GM12875 (cell line): ENCODE results near the gene ECT2L.

ENCODE experiments used
- H3K4me3 ChIP-seq: one replicate; pipeline ENCODE4 v1.5.1; 2011; ENCODE audit warnings: low read depth, low read length, control low read depth
- CTCF ChIP-seq: IDR thresholded peaks from 2 replicates; pipeline ENCODE4 v1.5.1; 2011; ENCODE audit warnings: low read depth, mild to moderate bottlenecking, control low read depth, inconsistent platforms, low read length, moderate library complexity, borderline replicate concordance; ENCODE audit not compliant: insufficient read depth

The ECT2L gene

DNA sequence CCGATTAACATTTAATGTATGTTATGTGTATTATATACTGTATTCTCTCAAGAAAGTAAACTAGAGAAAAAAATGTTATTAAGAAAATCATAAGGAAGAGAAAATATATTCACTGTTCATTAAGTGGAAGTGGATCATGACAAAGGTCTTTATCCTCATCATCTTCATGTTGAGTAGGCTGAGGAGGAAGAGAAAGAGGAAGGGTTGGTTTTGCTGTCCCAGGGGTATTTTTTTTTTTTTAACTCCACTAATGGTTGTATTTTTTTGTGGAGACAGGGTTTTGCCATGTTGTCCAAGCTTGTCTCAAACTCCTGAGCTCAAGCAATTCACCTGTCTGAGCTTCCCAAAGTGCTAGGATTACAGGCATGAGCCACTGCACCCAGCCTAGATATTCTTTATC lies 11.0 kb downstream of the ECT2L start:
- no peak for TF ChIP-seq CTCF
- H3K4me3 ChIP-seq: no peak overlapping the region

DNA sequence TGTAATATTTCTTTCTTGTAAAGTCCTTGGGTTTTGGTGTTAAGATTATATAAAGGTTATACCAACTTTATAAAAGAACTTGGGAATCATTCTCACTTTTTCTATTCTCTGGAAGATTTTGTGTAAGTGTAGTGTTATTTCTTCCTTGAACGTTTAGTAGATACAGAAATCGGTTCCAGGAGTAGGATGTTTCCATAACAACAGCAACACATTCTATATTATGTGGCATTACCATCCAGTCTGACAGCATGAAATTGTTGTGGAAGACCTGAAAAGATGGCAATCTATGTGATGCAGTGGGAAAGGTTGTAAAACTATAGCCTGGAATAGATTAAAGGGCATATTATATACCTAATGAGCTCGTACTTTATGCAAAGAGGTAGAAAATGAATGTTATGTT lies 13.8 kb downstream of the ECT2L start:
- no peak overlapping the region for H3K4me3 ChIP-seq
- no peak for TF ChIP-seq CTCF

DNA sequence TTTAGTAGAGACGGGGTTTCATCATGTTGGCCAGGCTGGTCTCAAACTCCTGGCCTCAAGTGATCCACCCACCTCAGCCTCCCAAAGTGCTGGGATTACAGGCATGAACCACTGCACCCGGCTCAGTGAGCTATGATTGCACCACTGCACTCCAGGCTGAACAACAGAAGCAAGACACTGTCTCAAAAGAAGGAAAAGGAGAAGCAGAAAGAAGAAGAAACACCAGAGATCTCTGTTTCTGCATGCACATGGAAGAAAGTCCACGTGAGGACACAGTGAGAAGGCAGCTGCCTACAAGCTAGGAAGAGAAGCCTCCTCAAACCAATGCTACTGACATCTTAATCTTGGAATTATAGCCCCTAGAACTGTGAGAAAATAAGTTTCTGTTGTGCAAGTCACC lies 16.0 kb downstream of the ECT2L start:
- TF ChIP-seq CTCF: no peak

DNA sequence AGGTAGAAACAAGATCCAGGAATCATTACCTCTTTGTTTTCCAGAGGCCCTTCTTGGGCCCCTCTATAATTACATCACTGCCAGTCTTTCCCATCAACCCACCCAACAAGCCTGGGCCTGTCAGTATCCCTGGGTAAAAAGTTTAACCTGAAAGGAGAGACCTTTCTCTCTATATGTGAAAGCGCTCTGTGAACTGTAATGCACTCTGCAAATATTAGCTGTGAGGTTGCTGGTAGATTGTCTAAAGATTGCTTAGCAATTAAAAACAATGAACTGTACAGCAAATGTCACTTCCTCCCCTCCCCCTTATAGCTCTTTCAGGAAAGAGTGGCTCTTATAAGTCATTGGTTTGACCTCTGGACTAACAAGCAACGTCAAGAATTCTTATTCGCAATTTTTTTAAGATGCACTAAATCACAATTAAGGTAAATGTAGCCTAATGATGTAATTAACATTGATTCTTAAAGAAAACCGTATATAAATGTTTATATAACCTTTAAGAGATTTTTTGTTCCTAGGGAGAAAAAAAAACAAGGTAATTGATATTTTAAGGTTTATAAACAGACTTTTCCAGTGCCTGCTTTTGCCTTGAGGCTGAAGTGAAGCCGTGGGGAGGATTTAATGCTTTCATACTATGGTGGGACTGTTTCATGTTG lies 18.4 kb downstream of the ECT2L start:
- H3K4me3 ChIP-seq: no peak overlapping the region
- no peak for TF ChIP-seq CTCF

More for the DNA sequence above, 16.0 kb downstream of the ECT2L start:
- no peak overlapping the region for H3K4me3 ChIP-seq

DNA sequence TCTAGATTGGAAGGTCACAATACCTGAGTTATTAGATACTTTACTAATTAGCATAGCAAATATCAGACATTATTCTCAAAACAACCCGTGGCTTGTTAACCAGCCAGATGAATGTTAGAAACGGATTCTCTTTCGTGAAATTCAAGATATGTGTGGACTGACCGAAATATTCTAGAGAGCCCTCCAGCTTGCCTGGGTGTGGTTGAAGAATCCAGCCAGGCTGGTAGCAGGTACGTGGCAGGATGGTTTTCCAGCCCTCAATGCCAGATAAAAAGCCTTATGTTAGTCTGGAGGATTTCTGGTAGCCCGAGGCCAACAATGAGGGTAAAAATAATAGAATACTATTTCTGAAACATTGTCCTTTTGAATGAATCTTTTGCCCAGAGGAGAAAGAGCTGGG lies 19.3 kb downstream of the ECT2L start:
- no peak for TF ChIP-seq CTCF

GRCh38 chr6:138815797-138816528 lies 20.1 kb downstream of the ECT2L start:
- TF ChIP-seq CTCF: peak; percentile 45; the same call in 1 of the 2 replicates
- no peak overlapping the region for H3K4me3 ChIP-seq

More for the DNA sequence above, 19.3 kb downstream of the ECT2L start:
- H3K4me3 ChIP-seq: no peak overlapping the region

DNA sequence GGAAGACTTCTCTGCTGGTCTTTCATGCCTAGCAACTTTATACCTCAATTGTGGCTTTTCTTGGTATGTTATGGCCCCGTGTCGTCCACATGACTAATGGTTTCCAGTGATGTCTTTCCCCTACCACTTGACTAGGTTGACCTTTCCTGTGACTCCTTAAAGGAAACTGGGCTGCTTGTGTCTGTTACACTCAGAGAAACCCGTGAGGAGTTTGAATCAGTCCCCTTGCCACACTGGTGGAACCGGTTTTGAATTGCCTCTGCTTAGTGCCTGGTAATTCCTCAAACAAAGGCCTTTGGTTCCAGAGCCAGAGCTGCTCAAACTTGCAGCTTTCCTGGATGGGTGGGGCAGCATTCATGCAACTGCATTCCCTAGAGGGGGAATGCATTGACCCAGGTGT lies 21.9 kb downstream of the ECT2L start:
- TF ChIP-seq CTCF: no peak
- no peak overlapping the region for H3K4me3 ChIP-seq
